ENCODE measurements around the gene KIRREL2. TPM values are rescaled to one million over a fixed set of nuclear protein-coding genes. Genes with fewer than 3 reads are reported as not detected.

Gene KIRREL2
- total RNA-seq, 1 experiment from 2014 or later: not detected

DNA sequence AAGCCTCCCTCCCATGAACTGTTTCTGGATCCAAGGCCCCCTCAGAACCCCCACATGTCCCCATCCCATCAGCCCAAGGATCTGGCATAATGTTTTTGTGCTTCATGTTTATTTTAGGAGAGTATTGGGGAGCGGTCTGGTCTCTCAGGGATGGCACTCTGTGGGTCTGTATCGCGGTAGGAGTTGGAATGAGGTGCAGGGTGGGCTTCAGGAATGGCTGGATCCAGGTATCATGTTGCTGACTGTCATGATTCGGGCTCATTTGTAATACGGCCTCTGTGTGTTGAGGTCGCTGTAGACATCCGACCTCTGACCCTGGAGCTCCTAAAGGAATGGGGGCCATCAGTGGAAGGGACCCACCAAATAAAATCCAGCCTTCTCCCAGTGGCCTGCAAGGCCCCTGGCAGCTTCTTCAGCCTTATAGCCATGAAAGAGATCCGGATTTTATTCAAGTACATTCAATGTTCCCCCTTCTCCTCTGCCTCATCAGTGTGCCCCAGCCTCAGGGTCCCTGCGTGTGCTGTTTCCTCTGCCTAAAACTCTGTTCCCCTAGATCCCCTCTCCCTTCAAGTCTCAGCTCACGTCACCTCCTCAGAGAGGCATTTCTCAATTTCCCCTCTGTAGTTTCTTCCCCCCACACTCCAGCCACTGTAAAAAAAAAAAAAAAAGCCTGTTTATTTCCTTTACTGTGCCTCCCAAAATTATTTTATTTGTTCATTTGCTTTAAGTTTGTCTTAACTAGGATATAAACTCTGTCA, 47.8 kb downstream of the KIRREL2 start:
- peaks cover 3% of the 10 kb centered on the region; the same call in 1 of the 2 replicates for H3K79me2 ChIP-seq (ENCODE audit: low read length)
- TF ChIP-seq EZH2phosphoT487 (IDR thresholded peaks at IDR 0.05; ENCODE audit: borderline replicate concordance, low read length): no peak
- TF ChIP-seq, protein P1, sequence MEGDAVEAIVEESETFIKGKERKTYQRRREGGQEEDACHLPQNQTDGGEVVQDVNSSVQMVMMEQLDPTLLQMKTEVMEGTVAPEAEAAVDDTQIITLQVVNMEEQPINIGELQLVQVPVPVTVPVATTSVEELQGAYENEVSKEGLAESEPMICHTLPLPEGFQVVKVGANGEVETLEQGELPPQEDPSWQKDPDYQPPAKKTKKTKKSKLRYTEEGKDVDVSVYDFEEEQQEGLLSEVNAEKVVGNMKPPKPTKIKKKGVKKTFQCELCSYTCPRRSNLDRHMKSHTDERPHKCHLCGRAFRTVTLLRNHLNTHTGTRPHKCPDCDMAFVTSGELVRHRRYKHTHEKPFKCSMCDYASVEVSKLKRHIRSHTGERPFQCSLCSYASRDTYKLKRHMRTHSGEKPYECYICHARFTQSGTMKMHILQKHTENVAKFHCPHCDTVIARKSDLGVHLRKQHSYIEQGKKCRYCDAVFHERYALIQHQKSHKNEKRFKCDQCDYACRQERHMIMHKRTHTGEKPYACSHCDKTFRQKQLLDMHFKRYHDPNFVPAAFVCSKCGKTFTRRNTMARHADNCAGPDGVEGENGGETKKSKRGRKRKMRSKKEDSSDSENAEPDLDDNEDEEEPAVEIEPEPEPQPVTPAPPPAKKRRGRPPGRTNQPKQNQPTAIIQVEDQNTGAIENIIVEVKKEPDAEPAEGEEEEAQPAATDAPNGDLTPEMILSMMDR (conservative IDR thresholded peaks at IDR 0.05; ENCODE audit: low read depth, low read length): no peak

DNA sequence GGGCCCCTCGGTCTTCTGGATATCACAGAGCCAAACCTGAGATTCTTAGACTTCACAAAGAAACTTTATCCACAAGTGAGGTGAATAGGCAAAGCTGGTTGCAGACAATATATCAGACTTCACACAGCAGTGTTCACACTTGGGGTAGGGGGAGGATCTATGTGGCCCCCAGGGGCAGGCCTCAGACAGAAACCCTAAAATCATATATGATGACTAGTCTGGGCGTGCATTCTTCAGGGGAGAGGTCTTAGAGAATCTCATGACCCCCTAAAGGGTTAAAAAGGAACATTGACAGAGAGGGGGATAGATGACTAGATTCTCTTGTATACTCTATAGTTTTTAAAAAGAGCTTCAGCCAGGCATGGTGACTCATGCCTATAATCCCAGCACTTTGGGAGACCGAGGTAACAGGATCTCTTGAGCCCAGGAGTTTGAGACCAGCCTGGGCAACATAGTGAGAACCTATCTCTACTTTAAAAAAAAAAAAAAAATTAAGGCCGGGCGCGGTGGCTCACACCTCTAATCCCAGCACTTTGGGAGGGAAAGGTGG, 48.5 kb downstream of the KIRREL2 start:
- no peak overlapping the region for H3K4me3 ChIP-seq (ENCODE audit: low read length)
- H2AFZ ChIP-seq (ENCODE audit: low read length): no peak overlapping the region
- POLR2A ChIA-PET (ENCODE audit: unreplicated experiment): no interaction called here
- CTCF ChIA-PET: no interaction called here
- peaks cover 10% of the 10 kb centered on the region; the same call in 1 of the 2 replicates for H3K4me1 ChIP-seq (ENCODE audit: insufficient read depth, low read length)
- H3F3A ChIP-seq (ENCODE audit: low read length, unreplicated experiment): no peaks in the 10 kb centered on the region
- intact Hi-C loops (cut with micrococcal nuclease): no loop called here
- H3K27me3 ChIP-seq (ENCODE audit: low read length): no peaks in the 10 kb centered on the region
- no peaks in the 10 kb centered on the region for H3K79me2 ChIP-seq (ENCODE audit: low read length)
- no peak overlapping the region for H3K4me2 ChIP-seq (ENCODE audit: low read length)
- no peaks in the 10 kb centered on the region for H3K9me2 ChIP-seq (replicated peaks; ENCODE audit: low read length)
- no peaks in the 10 kb centered on the region for H4K20me1 ChIP-seq (ENCODE audit: low read length)
- H3K27ac ChIP-seq (ENCODE audit: low read length): no peak overlapping the region
- ATAC-seq (no peak), DNase-seq (no peak)
- H3K9ac ChIP-seq (ENCODE audit: low read length): no peak overlapping the region
- no TSS peak for BruUV-seq (replicated peaks)
- H3K36me3 ChIP-seq (ENCODE audit: low read depth, low read length): no peaks in the 10 kb centered on the region
- H3K9me3 ChIP-seq (ENCODE audit: low read length): no peaks in the 10 kb centered on the region
- TF ChIP-seq, protein P1 (conservative IDR thresholded peaks at IDR 0.05; ENCODE audit: low read depth, low read length): no peak
- TF ChIP-seq EZH2phosphoT487 (IDR thresholded peaks at IDR 0.05; ENCODE audit: borderline replicate concordance, low read length) (no peak), EZH2 (IDR thresholded peaks at IDR 0.05; ENCODE audit: low read length, unreplicated experiment) (no peak)

More for the DNA sequence above, 47.8 kb downstream of the KIRREL2 start:
- Histone ChIP-seq H3K4me1 (ENCODE audit: insufficient read depth, low read length) (peaks cover 10% of the 10 kb centered on the region; the same call in 1 of the 2 replicates), H3K4me3 (ENCODE audit: low read length) (no peak overlapping the region), H3K9ac (ENCODE audit: low read length) (no peak overlapping the region), H2AFZ (ENCODE audit: low read length) (no peak overlapping the region), H3K27me3 (ENCODE audit: low read length) (no peaks in the 10 kb centered on the region), H3K4me2 (ENCODE audit: low read length) (no peak overlapping the region), H3K9me3 (ENCODE audit: low read length) (no peaks in the 10 kb centered on the region), H3K27ac (ENCODE audit: low read length) (no peak overlapping the region), H3K9me2 (replicated peaks; ENCODE audit: low read length) (no peaks in the 10 kb centered on the region), H3F3A (ENCODE audit: low read length, unreplicated experiment) (no peaks in the 10 kb centered on the region), H3K36me3 (ENCODE audit: low read depth, low read length) (no peaks in the 10 kb centered on the region), H4K20me1 (ENCODE audit: low read length) (no peaks in the 10 kb centered on the region)
- ATAC-seq: no peak
- no TSS peak for BruUV-seq (replicated peaks)
- CTCF ChIA-PET: no interaction called here
- no peak for DNase-seq
- POLR2A ChIA-PET (ENCODE audit: unreplicated experiment): no interaction called here
- intact Hi-C loops (cut with micrococcal nuclease): no loop called here

GRCh38 chr19:35907377-35907745, 50.6 kb downstream of the KIRREL2 start:
- ATAC-seq: no peak

More at GRCh38 chr19:35907377-35907745, 50.6 kb downstream of the KIRREL2 start:
- CTCF ChIA-PET: no interaction called here
- peaks cover 4% of the 10 kb centered on the region; the same call in 1 of the 2 replicates for H3K4me1 ChIP-seq (ENCODE audit: insufficient read depth, low read length)
- no peak overlapping the region for H3K27ac ChIP-seq (ENCODE audit: low read length)
- H3K4me2 ChIP-seq (ENCODE audit: low read length): no peak overlapping the region
- H3K9me3 ChIP-seq (ENCODE audit: low read length): no peaks in the 10 kb centered on the region
- H3F3A ChIP-seq (ENCODE audit: low read length, unreplicated experiment): no peaks in the 10 kb centered on the region
- TF ChIP-seq EZH2phosphoT487 (IDR thresholded peaks at IDR 0.05; ENCODE audit: borderline replicate concordance, low read length): no peak
- TF ChIP-seq, protein P1 (conservative IDR thresholded peaks at IDR 0.05; ENCODE audit: low read depth, low read length): no peak
- TF ChIP-seq EZH2 (IDR thresholded peaks at IDR 0.05; ENCODE audit: low read length, unreplicated experiment): no peak
- no peaks in the 10 kb centered on the region for H4K20me1 ChIP-seq (ENCODE audit: low read length)
- intact Hi-C loops (cut with micrococcal nuclease): no loop called here
- H3K4me3 ChIP-seq (ENCODE audit: low read length): no peak overlapping the region
- POLR2A ChIA-PET (ENCODE audit: unreplicated experiment): no interaction called here
- no peak for DNase-seq
- no peaks in the 10 kb centered on the region for H3K36me3 ChIP-seq (ENCODE audit: low read depth, low read length)
- no peaks in the 10 kb centered on the region for H3K27me3 ChIP-seq (ENCODE audit: low read length)
- no TSS peak for BruUV-seq (replicated peaks)
- no peak overlapping the region for H3K9ac ChIP-seq (ENCODE audit: low read length)
- no peaks in the 10 kb centered on the region for H3K79me2 ChIP-seq (ENCODE audit: low read length)
- no peak overlapping the region for H2AFZ ChIP-seq (ENCODE audit: low read length)
- H3K9me2 ChIP-seq (replicated peaks; ENCODE audit: low read length): no peaks in the 10 kb centered on the region

All from PC-3 (cell line).